ENCODE measurements around the gene IFNAR1. TPM values are rescaled to one million over a fixed set of nuclear protein-coding genes. Genes with fewer than 3 reads are reported as not detected.

The IFNAR1 gene
- total and polyA plus RNA-seq, 9 of the 15 experiments (the other 6 are each of a cell fraction or from before 2014, with no cell fraction given) = 8.6 to 31.8 (median 14.8) TPM

DNA sequence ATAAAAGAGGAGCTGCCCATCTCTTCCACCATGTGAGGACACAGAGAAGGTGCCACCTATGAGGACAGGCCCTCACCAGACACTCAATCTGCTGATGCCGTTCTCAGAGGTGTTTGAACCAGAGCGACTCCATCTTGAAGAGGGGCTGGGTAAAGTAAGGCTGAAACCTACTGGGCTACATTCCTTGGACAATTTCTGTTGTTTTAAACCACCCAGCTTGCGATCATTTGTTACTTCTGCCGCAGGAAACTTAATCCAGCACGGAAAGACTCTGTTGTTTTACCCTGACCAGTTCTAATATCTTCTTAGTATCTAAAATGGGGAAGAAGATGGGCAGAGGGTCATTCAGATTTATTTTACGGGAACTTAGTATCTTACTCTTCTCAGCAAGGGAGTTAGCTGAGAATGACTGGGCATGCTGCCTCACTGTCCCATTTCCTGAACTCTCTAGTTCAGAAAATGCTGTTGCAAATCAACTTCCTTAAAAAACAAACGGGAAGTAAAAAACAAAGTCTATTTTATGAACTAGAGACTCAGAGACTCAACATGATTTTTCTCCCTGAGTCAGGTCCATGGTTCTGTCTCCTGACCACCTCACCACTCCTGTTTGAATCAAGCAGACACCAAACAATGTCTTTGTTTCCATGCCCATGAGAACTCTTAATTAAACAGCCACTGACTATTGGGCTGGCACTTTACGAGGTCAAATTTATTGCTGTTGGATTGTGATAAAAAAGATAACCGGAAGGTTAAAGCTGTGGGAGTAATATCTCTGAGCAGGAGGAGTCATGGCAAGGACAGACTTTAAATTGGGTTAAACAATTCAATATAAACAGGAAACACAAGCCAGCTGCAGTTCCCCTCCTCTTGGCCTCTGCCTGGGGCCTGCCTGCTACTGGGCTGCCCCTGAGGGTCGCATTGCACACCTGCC, 23.8 kb upstream of the IFNAR1 start (continued):
- no peak for TF ChIP-seq NCOA2 (IDR thresholded peaks at IDR 0.05; ENCODE audit: partially characterized antibody in 2 of 2)
- no peak for TF ChIP-seq KDM1A (IDR thresholded peaks at IDR 0.05)
- TF ChIP-seq UBTF (IDR thresholded peaks at IDR 0.05; ENCODE audit: borderline replicate concordance in 1 of 2, low read depth in 2 of 2, low read length in 2 of 2) = no peak
- no peak for TF ChIP-seq NR2C2 (CRISPR knock-in tag; IDR thresholded peaks at IDR 0.05)
- peak; percentile 57; the same call in 1 of the 2 replicates for TF ChIP-seq NR2C2 (tag; IDR thresholded peaks at IDR 0.05)
- TF ChIP-seq ZNF445 (CRISPR knock-in tag; IDR thresholded peaks at IDR 0.05; ENCODE audit: low read depth) = peak; percentile 93
- TF ChIP-seq SMAD3 (CRISPR knock-in tag; conservative IDR thresholded peaks at IDR 0.05) = peak; percentile 97
- no peak for TF ChIP-seq PRDM10 (IDR thresholded peaks at IDR 0.05; ENCODE audit: partially characterized antibody)
- no peak for TF ChIP-seq LARP7 (IDR thresholded peaks at IDR 0.05)
- TF ChIP-seq ATF7 (IDR thresholded peaks at IDR 0.05) = no peak
- no peak for TF ChIP-seq NELFE (IDR thresholded peaks at IDR 0.05; ENCODE audit: insufficient read depth, insufficient read length)
- 0 out of 4 replicates have a peak, but pooled peaks of 1 of the 2 experiments have one; percentile 20 for TF ChIP-seq ARNT (IDR thresholded peaks at IDR 0.05)
- TF ChIP-seq HMG20A (CRISPR knock-in tag; conservative IDR thresholded peaks at IDR 0.05) = peak; percentile 87; the same call in 1 of the 2 replicates
- TF ChIP-seq ZBTB34 (CRISPR knock-in tag; IDR thresholded peaks at IDR 0.05) = no peak
- TF ChIP-seq ZFX (CRISPR knock-in tag; IDR thresholded peaks at IDR 0.05) = no peak
- peak; percentile 92; the same call in 1 of the 2 replicates for TF ChIP-seq ZNF589 (CRISPR knock-in tag; IDR thresholded peaks at IDR 0.05; ENCODE audit: low read depth)
- peak; percentile 88 for TF ChIP-seq ZSCAN32 (CRISPR knock-in tag; IDR thresholded peaks at IDR 0.05)
- no peak for TF ChIP-seq ZC3H4 (CRISPR knock-in tag; IDR thresholded peaks at IDR 0.05; ENCODE audit: borderline replicate concordance)
- 0 out of 2 replicates have a peak, but pooled peaks have one; percentile 30 for TF ChIP-seq STAT5B (CRISPR knock-in tag; IDR thresholded peaks at IDR 0.05)
